GM12892 (cell line): ENCODE data around the gene MED8.

Source experiments
- POLR2A ChIP-seq: IDR thresholded peaks from 2 replicates; pipeline ENCODE4 v1.6.1; 2011; ENCODE audit warnings: low read depth, low read length, control low read depth
- POLR2AphosphoS5 ChIP-seq: IDR thresholded peaks from 2 replicates; pipeline ENCODE4 v1.6.1; 2011; ENCODE audit warnings: low read depth, low read length, control low read depth
- TAF1 ChIP-seq: IDR thresholded peaks from 2 replicates; pipeline ENCODE4 v1.6.1; 2011; ENCODE audit warnings: low read depth, mild to moderate bottlenecking, control low read depth, low read length, borderline replicate concordance

- TF ChIP-seq POLR2AphosphoS5 = no peak
- TF ChIP-seq POLR2A = no peak
- TF ChIP-seq TAF1 = no peak
Measured at GRCh38 chr1:43435146-43436145, 45.8 kb upstream of the MED8 start.
